Sigmoid colon (tissue), 4 donors: ENCODE data around the gene MYH7B.

Experiments
- CTCF ChIP-seq, 4 experiments: fragments of 450-650 bp in 3 of 4; fragments of 200-600 bp in 1 of 4; IDR thresholded peaks; one replicate each; pipeline ENCODE4 v1.5.1; 2016 to 2019; ENCODE audit warnings: antibody characterized with exemption in 4 of 4, mild to moderate bottlenecking in 3 of 4, moderate library complexity in 2 of 4
- EP300 ChIP-seq, 4 donors: sonication (generic); formaldehyde crosslinking; IDR thresholded peaks; one replicate each; pipeline ENCODE4 v1.6.1; 2017; ENCODE audit warnings: antibody characterized with exemption in 4 of 4
- POLR2A ChIP-seq, 2 donors: fragments of 450-650 bp; IDR thresholded peaks; one replicate each; pipeline ENCODE4 v1.6.1; 2016; ENCODE audit warnings: antibody characterized with exemption in 2 of 2, mild to moderate bottlenecking in 2 of 2, moderate library complexity in 2 of 2

- TF ChIP-seq EP300 (IDR thresholded peaks at IDR 0.05) (no peak), CTCF (IDR thresholded peaks at IDR 0.05) (no peak), POLR2A (IDR thresholded peaks at IDR 0.05) (no peak)
Observed at GRCh38 chr20:34952671-34953070, 3.0 kb upstream of the MYH7B start.
